GM21723 (cell line): ENCODE data around the gene DICER1.

Source experiments
- ATAC-seq: cut with Tn5 transposase; IDR thresholded peaks from one replicate; pipeline ENCODE4 v1.9.1; 2021; ENCODE audit warnings: mild to moderate bottlenecking, moderate library complexity; ENCODE audit not compliant: unreplicated experiment

Gene DICER1

DNA sequence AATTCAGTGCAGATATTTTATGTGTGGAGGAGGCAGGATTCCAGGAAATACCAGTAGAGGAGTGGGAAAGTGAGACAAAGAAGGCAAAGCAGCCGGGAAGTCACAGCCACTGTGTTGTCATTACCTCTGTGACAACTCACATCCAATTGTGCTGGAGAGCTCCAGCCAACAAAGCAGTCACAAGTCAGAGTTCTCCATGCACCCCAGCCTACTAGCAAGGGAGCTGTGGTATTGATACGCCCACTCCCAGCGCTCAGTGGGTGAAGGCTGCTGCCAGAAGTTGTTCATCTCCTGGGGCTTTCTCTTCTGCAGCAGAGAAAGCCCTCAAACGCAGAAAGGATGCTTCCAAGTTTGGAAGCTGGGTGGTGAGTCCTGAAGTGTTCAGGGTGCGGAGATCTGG is 93.9 kb downstream of the DICER1 start:
- no peak for ATAC-seq

- ATAC-seq, result no peak
Measured at GRCh38 chr14:95062946-95063345, 94.4 kb downstream of the DICER1 start.

DNA sequence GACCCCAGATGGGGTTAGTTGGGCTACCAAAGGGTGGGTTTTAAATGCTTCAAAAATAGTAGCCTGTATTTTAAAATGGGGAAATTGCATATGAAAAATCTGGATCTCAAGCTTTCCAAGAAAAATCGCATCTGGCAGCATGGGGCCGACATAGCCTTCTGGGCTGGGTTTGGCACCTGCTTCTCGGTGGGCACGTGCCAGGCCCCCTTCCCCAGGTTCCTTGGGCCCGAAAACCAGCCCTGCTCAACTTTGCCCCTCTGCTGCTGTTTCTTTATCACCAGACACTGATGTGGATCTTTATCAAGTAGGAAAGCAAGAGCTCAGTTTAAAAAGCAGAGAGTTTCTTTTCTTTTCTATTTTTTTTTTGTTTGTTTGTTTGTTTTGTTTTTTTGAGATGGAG is 95.1 kb downstream of the DICER1 start:
- ATAC-seq, result no peak

- ATAC-seq, result no peak
Measured at GRCh38 chr14:95061317-95062093, 95.8 kb downstream of the DICER1 start.

DNA sequence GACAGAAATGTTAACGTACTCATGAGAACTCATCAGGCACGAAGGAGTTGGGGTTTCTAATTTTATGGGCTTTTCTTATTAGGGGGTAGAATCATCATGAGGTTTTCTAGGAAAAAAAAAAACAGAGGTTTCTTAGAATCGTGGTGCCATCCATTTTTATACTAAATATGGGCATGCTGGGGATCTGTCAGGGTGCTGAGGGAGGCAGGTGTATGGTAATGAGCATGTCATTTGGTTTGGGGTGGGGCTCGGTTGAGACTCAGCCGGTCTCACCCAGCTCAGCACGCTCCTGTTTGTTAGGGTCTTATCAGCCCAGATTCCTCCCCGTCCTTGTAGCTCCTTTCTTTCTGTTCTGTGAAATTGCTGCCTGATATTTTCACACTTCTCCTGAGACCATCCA is 98.2 kb downstream of the DICER1 start:
- no peak for ATAC-seq

- ATAC-seq, result no peak
Measured at GRCh38 chr14:95058491-95058890, 98.8 kb downstream of the DICER1 start.

- no peak for ATAC-seq
Measured at GRCh38 chr14:95057851-95058250, 99.5 kb downstream of the DICER1 start.

DNA sequence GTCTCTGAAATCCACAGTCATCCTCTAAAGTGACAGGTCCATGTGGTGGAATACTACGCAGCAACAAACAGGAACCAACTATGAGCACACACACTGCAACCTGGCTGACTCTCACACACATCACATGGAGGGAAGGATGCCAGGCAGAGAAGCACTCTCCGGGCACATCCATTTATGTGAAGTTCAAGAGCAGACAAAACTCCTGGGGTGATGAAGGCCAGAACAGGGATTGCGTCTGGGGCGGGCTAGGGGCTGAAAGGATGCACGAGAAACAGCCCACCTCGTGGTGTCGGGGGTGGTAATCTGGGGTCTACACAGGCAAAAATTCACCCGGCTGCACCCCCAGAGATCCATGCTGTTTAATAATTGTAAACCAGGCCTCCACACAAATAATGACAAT is 100.2 kb downstream of the DICER1 start:
- no peak for ATAC-seq

DNA sequence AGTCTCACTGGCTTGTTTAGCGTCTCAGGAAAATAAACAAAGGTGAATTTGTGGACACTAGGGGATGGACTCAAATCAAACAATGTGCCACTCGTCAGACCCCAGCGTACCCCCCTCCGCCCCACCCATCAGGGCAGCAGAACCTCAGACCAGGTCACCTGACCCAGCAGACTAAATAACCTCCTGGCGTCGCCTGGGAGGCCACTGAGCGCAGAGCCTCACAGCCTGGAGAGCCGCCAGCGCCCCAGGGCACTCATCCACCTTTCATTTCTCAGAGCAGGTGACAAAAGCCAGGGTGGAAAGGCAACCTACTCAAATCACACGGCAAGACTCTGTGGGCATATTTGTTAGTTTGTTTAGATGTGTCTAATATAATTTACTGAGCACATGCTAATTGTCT is 100.9 kb downstream of the DICER1 start:
- ATAC-seq, result no peak

GRCh38 chr14:95055318-95055717 is 102.0 kb downstream of the DICER1 start:
- no peak for ATAC-seq

- no peak for ATAC-seq
Measured at GRCh38 chr14:95054346-95055280, 102.7 kb downstream of the DICER1 start.

DNA sequence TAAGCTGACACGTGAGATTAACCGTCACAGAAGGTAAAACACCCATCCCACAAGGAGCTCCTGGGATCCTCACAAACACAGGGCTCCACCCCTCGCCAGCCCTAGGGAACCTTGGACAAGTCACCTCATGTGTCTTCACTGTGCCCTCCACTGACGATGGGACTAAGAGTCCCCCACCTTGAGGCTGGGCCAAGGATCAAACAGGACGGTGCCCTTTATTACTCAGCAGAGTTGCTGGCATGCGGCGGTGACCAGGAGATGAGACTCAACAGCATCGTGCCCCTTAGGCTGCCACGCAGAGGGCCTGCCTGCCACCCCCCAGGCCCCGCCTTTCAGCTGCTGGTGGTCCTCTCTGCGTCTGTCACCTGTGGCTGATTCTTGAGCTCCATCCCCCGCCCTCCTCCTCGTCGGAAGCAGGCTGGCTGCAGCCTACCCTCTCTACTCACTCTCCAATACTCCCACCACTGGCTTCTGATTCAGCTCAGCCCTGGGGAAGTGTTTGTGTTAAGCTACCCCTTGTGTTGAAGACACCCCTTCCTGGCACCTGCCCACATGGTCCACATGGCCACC is 105.2 kb downstream of the DICER1 start:
- no peak for ATAC-seq

DNA sequence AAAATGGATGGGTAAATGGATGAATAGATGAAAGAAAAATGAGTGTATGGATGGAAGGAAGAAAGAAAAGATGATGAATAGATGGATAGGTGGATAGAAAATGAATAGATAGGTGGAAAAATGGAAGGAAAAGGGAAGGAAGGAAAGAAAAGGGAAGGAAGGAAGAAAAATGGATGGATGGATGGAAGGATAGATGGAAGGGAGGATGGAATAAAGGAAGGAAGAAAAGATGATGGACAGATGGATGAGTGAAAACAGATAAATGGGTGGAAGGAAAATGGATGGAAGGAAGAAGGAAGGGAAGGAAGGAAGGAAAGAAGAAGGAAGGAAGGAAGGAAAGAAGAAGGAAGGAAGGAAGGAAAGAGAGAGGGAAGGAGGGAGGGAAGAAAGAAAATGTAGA is 107.4 kb downstream of the DICER1 start:
- no peak for ATAC-seq

DNA sequence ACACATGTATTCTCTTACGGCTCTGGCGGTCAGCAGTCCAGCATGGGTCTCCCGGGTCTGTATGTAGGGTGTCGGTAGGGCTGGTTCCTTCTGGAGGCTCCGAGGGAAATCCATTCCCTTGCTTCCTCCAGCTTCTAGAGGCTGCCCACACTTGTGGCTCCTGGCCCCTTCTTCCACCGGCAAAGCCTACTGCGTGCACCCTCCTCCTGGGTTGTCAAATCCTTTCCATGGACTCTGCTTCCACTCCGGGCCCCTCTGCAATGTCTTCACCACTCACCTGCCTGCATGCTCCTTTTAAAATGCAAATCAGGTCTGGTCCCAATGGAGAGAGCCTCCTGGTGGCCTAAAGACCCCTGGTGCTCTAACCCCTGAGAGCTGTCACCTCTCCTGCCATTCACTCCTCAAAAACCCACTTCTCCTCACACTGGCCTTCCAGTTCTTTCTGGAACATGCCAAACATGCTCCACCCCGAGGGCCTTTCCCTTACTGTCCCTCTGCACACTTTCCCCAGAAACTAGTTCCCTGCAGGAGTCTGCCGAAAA is 108.5 kb downstream of the DICER1 start:
- no peak for ATAC-seq

DNA sequence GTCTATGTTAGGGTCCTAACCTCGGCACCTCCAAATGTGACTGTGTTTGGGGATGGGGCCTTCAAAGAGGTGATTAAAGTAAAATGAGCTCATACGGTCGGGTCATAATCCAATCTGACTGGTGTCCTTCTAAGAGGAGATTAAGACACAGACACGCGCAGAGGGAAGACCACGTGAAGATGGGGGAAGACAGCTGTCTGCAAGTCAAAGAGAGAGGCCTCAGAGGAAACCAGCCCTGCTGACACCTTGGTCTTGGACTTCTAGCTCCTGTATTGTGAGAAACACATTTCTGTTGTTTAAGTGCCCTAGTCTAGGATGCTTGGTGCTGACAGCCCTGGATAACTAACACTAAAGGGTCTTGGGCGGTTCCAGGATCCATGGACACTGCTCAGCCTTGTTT is 109.6 kb downstream of the DICER1 start:
- no peak for ATAC-seq

DNA sequence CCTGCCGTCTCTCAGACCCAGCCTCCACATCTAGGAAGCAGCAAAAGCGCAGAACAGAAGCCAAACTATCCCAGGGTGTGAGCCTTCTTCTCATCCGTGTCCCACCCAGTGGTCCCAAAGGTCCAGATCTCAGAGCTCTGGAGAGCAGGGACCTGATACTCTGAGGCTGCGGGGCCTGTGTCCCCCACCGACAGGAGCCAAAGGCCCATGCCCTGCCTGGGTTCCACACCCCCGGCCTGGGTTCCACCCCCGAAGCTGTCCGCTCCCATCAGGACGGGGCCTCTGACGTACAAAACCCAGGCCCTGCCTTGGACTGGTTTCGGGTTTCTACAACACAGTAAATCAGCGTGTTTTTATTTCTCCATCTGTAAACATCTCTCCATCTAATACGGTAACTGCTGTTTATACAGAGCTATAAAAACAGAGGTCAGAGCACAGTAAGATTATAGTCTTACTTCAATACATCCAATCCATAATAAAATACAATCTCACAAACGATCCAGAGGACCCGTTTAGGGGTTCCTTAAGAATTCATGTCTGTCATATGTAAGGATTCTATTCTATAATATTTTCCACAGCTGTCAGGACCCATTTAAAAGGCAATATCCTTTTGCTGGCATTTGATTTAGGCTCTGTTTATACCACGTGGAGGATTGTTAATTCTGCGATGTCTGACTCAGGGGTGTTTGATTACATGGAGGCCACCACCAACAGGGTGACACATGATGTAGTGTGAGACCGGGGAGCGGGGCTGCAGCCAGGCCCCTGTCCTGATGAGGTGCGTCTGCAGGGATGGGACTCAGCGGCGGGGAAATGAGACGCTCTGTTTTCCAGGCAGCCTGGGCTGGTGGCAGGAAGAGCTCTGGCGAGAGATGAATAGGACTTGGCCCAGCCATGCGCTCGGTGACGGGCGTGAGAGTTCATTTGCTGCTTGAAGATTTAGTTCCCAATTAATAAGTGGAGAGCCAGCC is 110.3 kb downstream of the DICER1 start:
- no peak for ATAC-seq

DNA sequence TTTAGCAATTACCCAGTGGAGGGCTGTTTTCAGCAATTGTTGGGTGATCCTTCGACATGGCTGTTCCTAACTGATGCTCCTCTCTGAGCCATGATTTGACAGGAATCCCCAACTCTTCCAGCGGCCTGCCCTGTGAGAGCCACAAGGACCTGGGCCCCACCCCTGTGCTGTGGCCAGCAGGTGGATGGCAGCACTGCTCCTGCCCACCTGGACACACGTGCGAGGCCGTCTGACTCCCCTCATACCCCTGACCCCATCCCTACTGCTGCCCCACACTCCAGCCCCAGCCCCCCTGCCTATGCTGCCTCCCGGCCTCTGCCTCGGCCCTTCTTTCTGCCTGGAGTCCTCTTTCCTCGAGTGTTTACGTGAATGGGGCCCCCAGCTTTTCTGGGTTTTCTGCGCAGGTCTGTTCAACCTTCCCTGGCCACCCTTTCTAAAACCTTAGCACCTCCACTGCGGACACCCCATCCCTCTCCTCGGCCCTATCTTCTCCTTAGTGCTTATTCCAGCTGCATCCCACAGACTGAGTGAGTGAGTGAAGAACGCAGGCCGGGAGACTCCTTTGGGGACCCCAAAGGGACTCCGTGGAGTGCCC is 111.4 kb downstream of the DICER1 start:
- ATAC-seq, result no peak

- ATAC-seq, result no peak
Measured at GRCh38 chr14:95045106-95045701, 112.1 kb downstream of the DICER1 start.

- no peak for ATAC-seq
Measured at GRCh38 chr14:95044463-95045105, 112.7 kb downstream of the DICER1 start.
